Mucosa of stomach (tissue), 1 donor: ENCODE measurements around the gene DHFR.
A peak's percentile ranks its signal among the peaks of the same experiment; 100 is the strongest.
"Not testable (repeated sequence)": the region's sequence is repeated elsewhere in the genome, so short reads cannot be mapped to it uniquely, and the experiment has no call there.

ENCODE experiments used
- H3K27me3 ChIP-seq: one replicate; pipeline ENCODE4 v1.7.0; 2013; ENCODE audit warnings: mild to moderate bottlenecking, low read length; ENCODE audit not compliant: control insufficient read depth, insufficient read depth
- H3K36me3 ChIP-seq: one replicate; pipeline ENCODE4 v1.7.0; 2013; ENCODE audit warnings: low read length; ENCODE audit not compliant: control insufficient read depth, insufficient read depth
- H3K4me1 ChIP-seq: one replicate; pipeline ENCODE4 v1.7.0; 2013; ENCODE audit warnings: mild to moderate bottlenecking, low read length; ENCODE audit not compliant: control insufficient read depth, insufficient read depth
- H3K4me3 ChIP-seq: one replicate; pipeline ENCODE4 v1.7.0; 2013; ENCODE audit warnings: low read length
- H3K9ac ChIP-seq: one replicate; pipeline ENCODE4 v1.7.0; 2013; ENCODE audit warnings: mild to moderate bottlenecking, low read length, moderate library complexity
- H3K9me3 ChIP-seq: one replicate; pipeline ENCODE4 v1.7.0; 2013; ENCODE audit warnings: mild to moderate bottlenecking, low read length, moderate library complexity; ENCODE audit not compliant: control insufficient read depth
- donor health status: Pancreatic carcinoma.

Gene DHFR

GRCh38 chr5:80676706-80677105, 21.9 kb upstream of the DHFR start:
- Histone ChIP-seq H3K4me1 (no peaks in the 10 kb centered on the region), H3K4me3 (no peak overlapping the region), H3K9me3 (no peaks in the 10 kb centered on the region), H3K27me3 (no peaks in the 10 kb centered on the region), H3K9ac (no peak overlapping the region), H3K36me3 (no peaks in the 10 kb centered on the region)

- Histone ChIP-seq H3K4me3 (no peak overlapping the region), H3K9me3 (no peaks in the 10 kb centered on the region), H3K4me1 (peaks cover 7% of the 10 kb centered on the region), H3K36me3 (no peaks in the 10 kb centered on the region), H3K9ac (no peak overlapping the region), H3K27me3 (no peaks in the 10 kb centered on the region)
These were observed 17.5 kb upstream of the DHFR start for GRCh38 chr5:80672140-80672736.

GRCh38 chr5:80668016-80668969, 13.5 kb upstream of the DHFR start:
- H3K27me3 ChIP-seq, result no peaks in the 10 kb centered on the region

GRCh38 chr5:80667384-80667783, 12.6 kb upstream of the DHFR start:
- Histone ChIP-seq H3K4me1 (peaks cover 7% of the 10 kb centered on the region), H3K9ac (no peak overlapping the region), H3K4me3 (no peak overlapping the region), H3K36me3 (no peaks in the 10 kb centered on the region), H3K9me3 (no peaks in the 10 kb centered on the region), H3K27me3 (no peaks in the 10 kb centered on the region)

More at GRCh38 chr5:80668016-80668969, 13.5 kb upstream of the DHFR start:
- H3K36me3 ChIP-seq, result no peaks in the 10 kb centered on the region
- H3K9ac ChIP-seq, result no peak overlapping the region
- H3K9me3 ChIP-seq, result no peaks in the 10 kb centered on the region
- H3K4me1 ChIP-seq, result peaks cover 7% of the 10 kb centered on the region
- no peak overlapping the region for H3K4me3 ChIP-seq

GRCh38 chr5:80665057-80665456, 10.3 kb upstream of the DHFR start:
- Histone ChIP-seq H3K9me3 (no peaks in the 10 kb centered on the region), H3K4me1 (peaks cover 7% of the 10 kb centered on the region), H3K36me3 (no peaks in the 10 kb centered on the region), H3K4me3 (no peak overlapping the region), H3K27me3 (no peaks in the 10 kb centered on the region), H3K9ac (no peak overlapping the region)

GRCh38 chr5:80662108-80662507, 7.3 kb upstream of the DHFR start:
- H3K4me1 ChIP-seq, result no peaks in the 10 kb centered on the region
- H3K9me3 ChIP-seq, result no peaks in the 10 kb centered on the region
- H3K4me3 ChIP-seq, result no peak overlapping the region
- no peak overlapping the region for H3K9ac ChIP-seq
- no peaks in the 10 kb centered on the region for H3K36me3 ChIP-seq
- no peaks in the 10 kb centered on the region for H3K27me3 ChIP-seq

- not testable (repeated sequence) for H3K27me3 ChIP-seq, H3K4me1 ChIP-seq, H3K36me3 ChIP-seq, H3K9me3 ChIP-seq, H3K9ac ChIP-seq, H3K4me3 ChIP-seq
These were observed 5.9 kb upstream of the DHFR start for GRCh38 chr5:80660661-80661060.

- H3K4me1 ChIP-seq, result no peaks in the 10 kb centered on the region
- no peaks in the 10 kb centered on the region for H3K36me3 ChIP-seq
- no peaks in the 10 kb centered on the region for H3K9me3 ChIP-seq
These were observed 4.3 kb upstream of the DHFR start for GRCh38 chr5:80659106-80659505.

GRCh38 chr5:80656425-80656824, 1.6 kb upstream of the DHFR start:
- H3K4me1 ChIP-seq, result no peaks in the 10 kb centered on the region
- H3K27me3 ChIP-seq, result no peaks in the 10 kb centered on the region
- no peak overlapping the region for H3K4me3 ChIP-seq
- H3K36me3 ChIP-seq, result no peaks in the 10 kb centered on the region
- no peak overlapping the region for H3K9ac ChIP-seq
- no peaks in the 10 kb centered on the region for H3K9me3 ChIP-seq

More at GRCh38 chr5:80659106-80659505, 4.3 kb upstream of the DHFR start:
- Histone ChIP-seq H3K27me3 (no peaks in the 10 kb centered on the region), H3K4me3 (no peak overlapping the region), H3K9ac (no peak overlapping the region)

GRCh38 chr5:80655231-80655774, 520 bp upstream of the DHFR start:
- Histone ChIP-seq H3K27me3 (no peaks in the 10 kb centered on the region), H3K9ac (peak overlapping the region; percentile 79), H3K4me3 (peak overlapping the region; percentile 89), H3K9me3 (no peaks in the 10 kb centered on the region), H3K4me1 (no peaks in the 10 kb centered on the region), H3K36me3 (no peaks in the 10 kb centered on the region)

GRCh38 chr5:80654054-80654390, 761 bp downstream of the DHFR start:
- H3K9ac ChIP-seq, result peak overlapping the region; percentile 62
- H3K27me3 ChIP-seq, result no peaks in the 10 kb centered on the region
- no peaks in the 10 kb centered on the region for H3K36me3 ChIP-seq
- H3K9me3 ChIP-seq, result no peaks in the 10 kb centered on the region
- no peaks in the 10 kb centered on the region for H3K4me1 ChIP-seq
- H3K4me3 ChIP-seq, result peak overlapping the region; percentile 69

GRCh38 chr5:80653502-80653901, 1.3 kb downstream of the DHFR start:
- peak overlapping the region; percentile 62 for H3K9ac ChIP-seq
- H3K4me3 ChIP-seq, result peak overlapping the region; percentile 69
- H3K4me1 ChIP-seq, result no peaks in the 10 kb centered on the region
- no peaks in the 10 kb centered on the region for H3K9me3 ChIP-seq
- no peaks in the 10 kb centered on the region for H3K27me3 ChIP-seq
- no peaks in the 10 kb centered on the region for H3K36me3 ChIP-seq
